Activated T-cell treated with anti-CD3 and anti-CD28 coated beads, Interleukin-2, amount 50 U/mL, for 48 hours (primary cell): ENCODE measurements around the gene CCDC57.
"Not testable (repeated sequence)": the region's sequence is repeated elsewhere in the genome, so short reads cannot be mapped to it uniquely, and the experiment has no call there.

Source experiments
- DNase-seq, 2 experiments: peaks; one replicate each; pipeline ENCODE4 v3.0.0-alpha.2; 2020

The CCDC57 gene

DNA sequence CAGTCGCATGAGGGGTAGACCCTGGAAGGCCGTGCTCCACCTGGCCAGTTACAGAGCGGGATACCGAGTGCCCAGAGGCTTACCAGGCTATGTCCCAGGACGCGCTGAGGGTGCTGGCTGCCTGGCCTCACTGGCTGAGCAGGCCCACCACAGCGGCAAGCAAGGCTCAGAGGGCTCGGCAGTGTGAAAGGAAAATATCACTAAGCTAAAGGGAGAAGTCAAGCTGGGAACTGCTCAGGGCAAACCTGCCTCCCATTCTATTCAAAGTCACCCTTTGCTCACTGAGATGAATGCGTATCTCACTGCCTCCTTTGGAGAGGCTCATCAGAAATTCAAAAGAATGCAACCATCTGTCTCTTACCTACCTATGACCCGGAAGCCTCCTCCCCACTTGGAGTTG is 37.4 kb downstream of the CCDC57 start:
- DNase-seq: no peak

DNA sequence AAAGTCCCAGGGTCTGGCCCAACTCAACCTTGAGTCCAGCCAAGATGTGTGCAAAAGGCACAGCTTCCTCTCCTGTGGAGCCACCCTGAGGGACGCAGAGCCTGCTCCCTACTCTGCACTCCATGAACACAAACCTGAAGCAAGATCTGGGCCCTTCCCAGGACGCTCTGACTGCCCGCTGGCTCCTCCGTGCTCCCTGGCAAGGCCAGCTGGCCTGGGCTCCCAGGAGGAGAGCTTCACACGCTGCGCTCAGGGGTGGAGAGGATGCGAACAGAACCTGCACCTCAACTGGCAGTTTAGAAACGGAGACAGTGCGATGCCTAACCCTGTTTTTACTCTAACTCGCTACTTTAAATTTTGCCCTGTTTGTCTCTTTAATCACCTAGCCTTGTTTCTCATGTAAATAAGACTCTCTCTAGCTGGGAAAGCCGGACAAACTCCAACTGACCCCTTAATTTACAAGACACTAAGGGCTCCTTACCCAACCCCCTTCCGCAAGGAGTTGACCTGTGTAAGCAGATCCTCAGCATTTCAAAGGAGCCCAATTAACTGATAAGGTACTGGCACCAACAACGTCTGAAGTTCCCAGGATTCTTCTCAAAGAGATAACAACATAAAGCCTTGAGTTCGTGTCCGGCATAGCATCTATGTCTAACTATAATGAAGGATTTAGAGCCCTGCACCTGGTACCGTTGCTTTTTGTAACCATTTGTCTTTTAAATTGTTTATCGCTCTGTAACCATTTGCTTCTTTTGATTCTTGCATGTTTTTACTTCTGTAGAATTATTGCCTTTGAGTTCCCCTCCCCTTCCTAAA is 38.4 kb downstream of the CCDC57 start:
- not testable (repeated sequence) for DNase-seq

GRCh38 chr17:82173351-82174041 is 39.1 kb downstream of the CCDC57 start:
- no peak for DNase-seq

- no peak for DNase-seq
These were observed 40.0 kb downstream of the CCDC57 start for GRCh38 chr17:82172486-82173160.

GRCh38 chr17:82171750-82172375 is 40.8 kb downstream of the CCDC57 start:
- no peak for DNase-seq

- DNase-seq: no peak
These were observed 42.2 kb downstream of the CCDC57 start for GRCh38 chr17:82170412-82170961.

- DNase-seq: no peak
These were observed 44.1 kb downstream of the CCDC57 start for GRCh38 chr17:82168568-82168967.

GRCh38 chr17:82167028-82167427 is 45.6 kb downstream of the CCDC57 start:
- no peak for DNase-seq

- DNase-seq: no peak
These were observed 47.8 kb downstream of the CCDC57 start for GRCh38 chr17:82164853-82165252.

GRCh38 chr17:82161216-82161615 is 51.4 kb downstream of the CCDC57 start:
- no peak for DNase-seq

DNA sequence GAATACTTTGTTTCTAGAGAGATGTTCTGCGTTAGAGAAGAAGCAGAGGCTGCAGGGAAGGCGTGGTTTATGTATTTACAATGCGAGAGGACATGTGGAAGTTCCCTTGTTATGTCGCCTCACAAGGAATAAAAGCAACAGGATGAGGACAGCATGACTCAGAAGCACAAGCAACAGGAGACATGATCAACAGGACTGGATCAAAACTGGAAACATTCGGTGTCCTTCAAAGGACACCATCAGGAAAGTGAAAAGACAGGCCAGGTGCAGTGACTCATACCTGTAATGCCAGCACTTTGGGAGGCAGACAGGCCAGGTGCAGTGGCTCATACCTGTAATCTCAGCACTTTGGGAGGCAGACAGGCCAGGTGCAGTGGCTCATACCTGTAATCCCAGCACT is 52.6 kb downstream of the CCDC57 start:
- no peak for DNase-seq

DNA sequence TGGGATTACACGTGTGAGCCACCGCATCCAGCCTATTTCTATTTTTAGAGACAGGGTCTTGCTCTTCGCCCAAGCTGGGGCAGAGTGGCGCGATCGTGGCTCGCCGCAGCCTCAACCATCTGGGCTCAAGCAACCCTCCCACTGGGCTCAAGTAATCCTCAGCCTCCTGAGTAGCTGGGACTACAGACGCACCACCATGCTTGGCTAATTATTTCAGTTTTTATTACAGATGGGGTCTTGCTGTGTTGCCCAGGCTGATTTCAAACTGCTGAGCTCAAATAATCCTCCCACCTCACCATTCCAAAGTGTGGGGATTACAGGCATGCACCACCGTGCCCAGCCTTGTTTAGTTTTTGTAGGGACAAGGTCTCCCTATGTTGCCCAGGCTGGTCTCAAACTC is 53.8 kb downstream of the CCDC57 start:
- DNase-seq: no peak

GRCh38 chr17:82157046-82158035 is 55.3 kb downstream of the CCDC57 start:
- DNase-seq: no peak

DNA sequence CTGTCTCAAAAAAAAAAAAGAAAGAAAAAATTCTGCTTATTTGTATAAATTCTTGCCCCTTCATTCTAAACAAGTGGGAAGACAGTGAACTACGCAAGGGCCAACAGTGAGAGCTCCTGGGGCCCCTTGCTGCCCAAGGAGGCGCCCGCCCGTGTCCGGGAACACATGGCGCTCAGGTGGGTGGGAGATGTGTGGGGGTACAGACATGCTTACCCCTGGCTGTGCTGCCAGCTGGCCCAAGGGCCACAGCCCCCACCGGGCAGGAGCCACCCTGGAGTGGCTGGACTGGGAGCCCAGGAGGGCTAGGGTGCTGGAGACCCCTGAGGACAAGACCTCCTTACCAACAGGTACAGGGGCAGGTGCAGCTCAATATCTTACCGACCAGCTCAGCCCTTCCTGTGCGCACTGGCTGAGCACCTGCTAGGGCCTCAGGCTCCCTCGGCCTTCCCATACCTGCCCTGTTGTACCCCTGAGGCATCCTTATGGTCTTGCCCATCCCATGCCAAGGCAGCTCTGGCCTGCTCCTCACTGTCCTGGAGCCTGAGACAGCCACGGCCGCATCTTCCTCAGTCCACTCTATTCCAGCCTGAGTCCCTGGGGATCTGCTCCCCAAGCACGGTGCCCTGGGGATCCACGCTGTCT is 56.2 kb downstream of the CCDC57 start:
- DNase-seq: no peak

GRCh38 chr17:82155606-82156005 is 57.0 kb downstream of the CCDC57 start:
- no peak for DNase-seq

- no peak for DNase-seq
These were observed 57.7 kb downstream of the CCDC57 start for GRCh38 chr17:82154881-82155331.

DNA sequence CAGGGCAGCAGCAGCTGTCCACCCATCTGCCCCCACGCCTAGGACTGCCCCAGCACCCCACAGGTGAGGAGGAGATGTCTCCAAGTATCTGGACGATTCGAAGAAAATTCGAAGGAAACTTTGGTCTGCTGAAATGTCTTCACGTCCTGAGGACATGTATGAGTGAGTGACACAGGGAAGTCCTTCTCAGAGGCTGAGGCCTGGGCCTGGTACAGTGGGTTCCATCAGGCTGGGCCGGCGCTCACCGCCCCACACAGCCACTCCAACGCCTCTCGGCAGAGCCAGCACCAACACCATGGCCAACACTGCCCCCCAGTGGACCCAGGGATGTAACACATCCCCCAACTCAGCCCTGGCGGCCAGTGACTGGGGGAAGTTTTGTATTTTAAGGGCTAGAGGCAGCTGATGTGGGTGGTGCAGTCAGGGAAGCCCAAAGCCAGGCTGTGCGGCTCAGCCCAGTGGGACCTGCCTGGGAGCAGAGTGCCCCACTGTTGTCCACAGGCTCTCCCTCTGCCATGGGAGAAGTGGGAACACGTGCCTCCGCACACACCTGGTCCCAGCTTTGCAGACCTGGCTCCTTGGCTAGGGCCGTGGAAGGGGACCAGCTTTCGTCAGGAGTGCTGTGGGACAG is 58.8 kb downstream of the CCDC57 start:
- DNase-seq: peak; percentile 87

- DNase-seq: no peak
These were observed 59.3 kb downstream of the CCDC57 start for GRCh38 chr17:82153295-82153691.

- no peak for DNase-seq
These were observed 59.9 kb downstream of the CCDC57 start for GRCh38 chr17:82152556-82153294.

- DNase-seq: no peak
These were observed 60.5 kb downstream of the CCDC57 start for GRCh38 chr17:82152114-82152513.
